ENCODE measurements around the gene PPME1. TPM values are rescaled to one million over a fixed set of nuclear protein-coding genes. Genes with fewer than 3 reads are reported as not detected.
"Not testable (repeated sequence)": the region's sequence is repeated elsewhere in the genome, so short reads cannot be mapped to it uniquely, and the experiment has no call there.

The PPME1 gene
- total RNA-seq, 2 experiments from 2014 or later, result 28.6 to 28.8 TPM

DNA sequence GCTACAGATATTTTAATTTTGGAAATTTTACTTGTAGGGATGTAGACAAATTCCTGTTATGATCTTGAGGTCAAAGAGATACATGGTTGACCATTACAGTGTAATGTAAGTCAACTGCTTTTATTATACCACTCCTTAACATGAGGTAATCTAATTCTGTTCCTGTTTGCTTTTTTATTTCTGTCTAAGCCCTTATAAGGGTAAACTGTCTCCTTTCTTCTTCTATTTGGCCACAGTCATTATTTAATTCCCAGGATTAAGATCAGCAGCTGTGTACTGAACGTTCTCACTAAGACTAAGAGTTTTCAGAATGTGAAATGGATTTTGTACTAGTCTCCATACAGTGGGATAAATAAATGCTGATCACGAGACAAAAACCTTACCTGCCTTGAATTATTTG lies 33.1 kb upstream of the PPME1 start:
- ChIA-PET CTCF (ENCODE audit: unreplicated experiment) (no interaction called here), POLR2A (no interaction called here)
- no TSS peak for BruUV-seq (replicated peaks)
- no peak for TF ChIP-seq EZH2phosphoT487 (IDR thresholded peaks at IDR 0.05; ENCODE audit: borderline replicate concordance, low read depth, low read length)
- TF ChIP-seq, protein P1, sequence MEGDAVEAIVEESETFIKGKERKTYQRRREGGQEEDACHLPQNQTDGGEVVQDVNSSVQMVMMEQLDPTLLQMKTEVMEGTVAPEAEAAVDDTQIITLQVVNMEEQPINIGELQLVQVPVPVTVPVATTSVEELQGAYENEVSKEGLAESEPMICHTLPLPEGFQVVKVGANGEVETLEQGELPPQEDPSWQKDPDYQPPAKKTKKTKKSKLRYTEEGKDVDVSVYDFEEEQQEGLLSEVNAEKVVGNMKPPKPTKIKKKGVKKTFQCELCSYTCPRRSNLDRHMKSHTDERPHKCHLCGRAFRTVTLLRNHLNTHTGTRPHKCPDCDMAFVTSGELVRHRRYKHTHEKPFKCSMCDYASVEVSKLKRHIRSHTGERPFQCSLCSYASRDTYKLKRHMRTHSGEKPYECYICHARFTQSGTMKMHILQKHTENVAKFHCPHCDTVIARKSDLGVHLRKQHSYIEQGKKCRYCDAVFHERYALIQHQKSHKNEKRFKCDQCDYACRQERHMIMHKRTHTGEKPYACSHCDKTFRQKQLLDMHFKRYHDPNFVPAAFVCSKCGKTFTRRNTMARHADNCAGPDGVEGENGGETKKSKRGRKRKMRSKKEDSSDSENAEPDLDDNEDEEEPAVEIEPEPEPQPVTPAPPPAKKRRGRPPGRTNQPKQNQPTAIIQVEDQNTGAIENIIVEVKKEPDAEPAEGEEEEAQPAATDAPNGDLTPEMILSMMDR (conservative IDR thresholded peaks at IDR 0.05; ENCODE audit: low read length), result no peak
- no peak overlapping the region for H2AFZ ChIP-seq (ENCODE audit: low read length)
- no peaks in the 10 kb centered on the region for H3K9me2 ChIP-seq (ENCODE audit: insufficient read depth, low read length)
- no peak for DNase-seq (ENCODE audit: low spot score)
- no peak overlapping the region for H3K4me3 ChIP-seq (ENCODE audit: low read depth, low read length, poor library complexity, severe bottlenecking)
- H3K27ac ChIP-seq (ENCODE audit: low read depth, low read length, poor library complexity, severe bottlenecking), result no peak overlapping the region
- intact Hi-C loops (cut with micrococcal nuclease; ENCODE audit: unreplicated experiment), result no loop called here
- H3K4me2 ChIP-seq (ENCODE audit: low read length), result no peak overlapping the region
- no peaks in the 10 kb centered on the region for H4K20me1 ChIP-seq (ENCODE audit: insufficient read depth, low read length)
- H3K4me1 ChIP-seq (ENCODE audit: insufficient read depth, low read length, poor library complexity, severe bottlenecking), result no peaks in the 10 kb centered on the region
- H3K9me3 ChIP-seq (ENCODE audit: low read length), result no peaks in the 10 kb centered on the region
- no peaks in the 10 kb centered on the region for H3K79me2 ChIP-seq (ENCODE audit: insufficient read depth, low read depth, low read length)
- H3K36me3 ChIP-seq (ENCODE audit: insufficient read depth, low read length), result peaks cover 52% of the 10 kb centered on the region

DNA sequence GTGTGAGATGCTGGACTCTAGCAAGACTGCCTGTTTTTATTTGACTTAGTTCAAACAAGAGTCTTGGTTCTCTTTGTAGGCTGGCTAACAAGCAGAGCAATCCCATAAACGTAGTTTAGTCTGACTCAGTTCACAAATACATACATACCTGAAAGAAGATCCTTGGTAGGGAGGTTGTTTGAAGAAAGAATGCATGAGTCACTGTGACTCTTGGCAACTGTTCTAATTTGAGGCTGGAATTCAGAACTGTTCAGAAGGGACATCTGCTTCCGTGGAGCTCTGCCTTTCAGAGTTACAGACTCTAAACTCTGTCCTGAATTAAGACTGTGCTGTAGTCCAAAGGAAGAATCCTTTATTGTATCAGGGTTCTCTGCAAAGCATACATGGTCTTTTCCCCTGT lies 32.5 kb upstream of the PPME1 start:
- Histone ChIP-seq H2AFZ (ENCODE audit: low read length) (no peak overlapping the region), H3K4me1 (ENCODE audit: insufficient read depth, low read length, poor library complexity, severe bottlenecking) (no peaks in the 10 kb centered on the region), H3K79me2 (ENCODE audit: insufficient read depth, low read depth, low read length) (no peaks in the 10 kb centered on the region), H4K20me1 (ENCODE audit: insufficient read depth, low read length) (no peaks in the 10 kb centered on the region), H3K4me2 (ENCODE audit: low read length) (no peak overlapping the region), H3K9me2 (ENCODE audit: insufficient read depth, low read length) (no peaks in the 10 kb centered on the region), H3K4me3 (ENCODE audit: low read depth, low read length, poor library complexity, severe bottlenecking) (no peak overlapping the region), H3K36me3 (ENCODE audit: insufficient read depth, low read length) (peaks cover 46% of the 10 kb centered on the region), H3K27ac (ENCODE audit: low read depth, low read length, poor library complexity, severe bottlenecking) (no peak overlapping the region), H3K9me3 (ENCODE audit: low read length) (no peaks in the 10 kb centered on the region)
- no peak for DNase-seq (ENCODE audit: low spot score)
- ChIA-PET POLR2A (no interaction called here), CTCF (ENCODE audit: unreplicated experiment) (no interaction called here)
- TF ChIP-seq EZH2phosphoT487 (IDR thresholded peaks at IDR 0.05; ENCODE audit: borderline replicate concordance, low read depth, low read length), result no peak
- TF ChIP-seq, protein P1 (conservative IDR thresholded peaks at IDR 0.05; ENCODE audit: low read length), result no peak
- no TSS peak for BruUV-seq (replicated peaks)
- intact Hi-C loops (cut with micrococcal nuclease; ENCODE audit: unreplicated experiment), result no loop called here

DNA sequence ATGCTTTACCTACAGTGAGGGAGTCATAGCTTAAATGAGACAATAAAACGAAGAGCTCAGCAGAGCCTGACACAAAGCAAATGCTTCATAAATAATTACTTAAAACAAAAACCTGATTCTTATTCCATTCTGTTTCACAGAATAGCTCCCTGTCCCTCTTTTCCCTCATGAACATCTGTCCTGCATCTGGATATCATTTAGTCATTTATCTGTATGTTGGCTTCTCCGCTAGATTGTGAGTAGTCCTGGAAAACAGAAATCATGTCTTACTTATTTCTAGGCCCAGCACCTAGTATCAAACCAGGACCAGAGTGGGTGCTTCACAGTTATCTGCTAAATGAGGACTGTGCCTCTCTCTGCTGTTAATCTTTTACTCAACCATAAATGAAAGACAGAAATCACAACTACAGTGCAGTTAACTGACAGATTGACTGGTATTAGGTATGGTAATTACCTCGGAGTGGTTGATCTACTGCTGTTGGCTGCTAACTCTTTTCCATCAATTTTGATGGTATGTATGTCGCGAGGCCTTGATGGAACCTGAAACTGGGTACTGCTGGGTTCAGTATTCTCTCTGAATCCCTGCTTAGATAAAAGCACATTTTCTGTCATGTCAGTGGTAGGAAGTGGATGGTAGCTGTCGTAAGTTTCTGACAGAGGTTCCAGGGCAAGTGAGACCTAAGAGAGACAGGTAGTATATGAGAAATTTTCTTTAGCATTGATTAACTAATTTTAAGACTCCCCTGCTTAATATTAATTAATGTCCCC lies 31.8 kb upstream of the PPME1 start:
- Histone ChIP-seq H3K9me3 (ENCODE audit: low read length) (no peaks in the 10 kb centered on the region), H3K27ac (ENCODE audit: low read depth, low read length, poor library complexity, severe bottlenecking) (no peak overlapping the region), H3K4me1 (ENCODE audit: insufficient read depth, low read length, poor library complexity, severe bottlenecking) (no peaks in the 10 kb centered on the region), H3K36me3 (ENCODE audit: insufficient read depth, low read length) (peaks cover 39% of the 10 kb centered on the region), H3K9me2 (ENCODE audit: insufficient read depth, low read length) (no peaks in the 10 kb centered on the region), H3K4me3 (ENCODE audit: low read depth, low read length, poor library complexity, severe bottlenecking) (no peak overlapping the region), H2AFZ (ENCODE audit: low read length) (no peak overlapping the region), H4K20me1 (ENCODE audit: insufficient read depth, low read length) (no peaks in the 10 kb centered on the region), H3K4me2 (ENCODE audit: low read length) (no peak overlapping the region), H3K79me2 (ENCODE audit: insufficient read depth, low read depth, low read length) (no peaks in the 10 kb centered on the region)
- TF ChIP-seq, protein P1 (conservative IDR thresholded peaks at IDR 0.05; ENCODE audit: low read length), result no peak
- no peak for TF ChIP-seq EZH2phosphoT487 (IDR thresholded peaks at IDR 0.05; ENCODE audit: borderline replicate concordance, low read depth, low read length)
- no peak for DNase-seq (ENCODE audit: low spot score)
- POLR2A ChIA-PET, result no interaction called here
- intact Hi-C loops (cut with micrococcal nuclease; ENCODE audit: unreplicated experiment), result no loop called here
- CTCF ChIA-PET (ENCODE audit: unreplicated experiment), result no interaction called here
- no TSS peak for BruUV-seq (replicated peaks)

DNA sequence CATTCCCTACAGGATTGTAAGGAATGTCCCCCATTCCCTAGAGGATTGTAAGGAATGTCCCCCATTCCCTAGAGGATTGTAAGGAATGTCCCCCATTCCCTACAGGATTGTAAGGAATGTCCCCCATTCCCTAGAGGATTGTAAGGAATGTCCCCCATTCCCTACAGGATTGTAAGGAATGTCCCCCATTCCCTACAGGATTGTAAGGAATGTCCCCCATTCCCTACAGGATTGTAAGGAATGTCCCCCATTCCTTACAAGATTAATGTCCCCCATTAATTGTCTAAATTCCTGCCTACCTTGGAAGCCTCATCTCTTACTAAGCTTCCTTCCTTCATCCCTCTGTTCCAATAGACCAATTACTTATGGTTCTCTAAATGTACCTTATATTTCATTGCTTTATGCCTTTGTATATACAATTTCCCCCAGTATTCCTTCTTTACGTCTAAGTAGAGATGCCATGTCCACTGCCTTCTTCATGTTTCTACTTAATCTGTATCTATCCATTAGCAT lies 31.1 kb upstream of the PPME1 start:
- POLR2A ChIA-PET; H3K4me2 ChIP-seq (ENCODE audit: low read length); H2AFZ ChIP-seq (ENCODE audit: low read length); H4K20me1 ChIP-seq (ENCODE audit: insufficient read depth, low read length); H3K4me3 ChIP-seq (ENCODE audit: low read depth, low read length, poor library complexity, severe bottlenecking); H3K9me2 ChIP-seq (ENCODE audit: insufficient read depth, low read length); CTCF ChIA-PET (ENCODE audit: unreplicated experiment); intact Hi-C loops (cut with micrococcal nuclease; ENCODE audit: unreplicated experiment); DNase-seq (ENCODE audit: low spot score); H3K4me1 ChIP-seq (ENCODE audit: insufficient read depth, low read length, poor library complexity, severe bottlenecking); H3K27ac ChIP-seq (ENCODE audit: low read depth, low read length, poor library complexity, severe bottlenecking); H3K79me2 ChIP-seq (ENCODE audit: insufficient read depth, low read depth, low read length); H3K9me3 ChIP-seq (ENCODE audit: low read length); BruUV-seq (replicated peaks): not testable (repeated sequence)
- peaks cover 45% of the 10 kb centered on the region for H3K36me3 ChIP-seq (ENCODE audit: insufficient read depth, low read length)
